IMR-90 (cell line): ENCODE measurements around the gene PDCD6IP. TPM values are rescaled to one million over a fixed set of nuclear protein-coding genes. Genes with fewer than 3 reads are reported as not detected.

Experiments
- ATAC-seq: fragments of 200-7000 bp; cut with Tn5 transposase; 2 replicates; pipeline ENCODE4 v1.9.1; 2020; ENCODE audit warnings: low read depth, mild to moderate bottlenecking, moderate library complexity
- BruUV-seq: library from RNA; stranded (reverse); fragments of 400-500 nt; replicated peaks from 2 replicates; lab custom pipeline; 2021; lab: Mats Ljungman, UMichigan
- CTCF ChIA-PET: fragments of 300-600 bp; formaldehyde crosslinking; extraction: SDS; loops from one replicate; lab custom pipeline; 2021; ENCODE audit warnings: antibody characterized with exemption; lab: Yijun Ruan, JAX
- POLR2A ChIA-PET: fragments of 300-600 bp; sonication (Branson Sonifier 250); formaldehyde crosslinking; loops from one replicate; lab custom pipeline; 2022; ENCODE audit warnings: antibody characterized with exemption; ENCODE audit not compliant: unreplicated experiment; lab: Charles Lee
- DNase-seq: peaks from one replicate; pipeline ENCODE4 v3.0.0; 2013
- H2AFZ ChIP-seq: replicated peaks from 2 replicates; pipeline ENCODE3; 2013; ENCODE audit warnings: low read length, mild to moderate bottlenecking; ENCODE audit not compliant: poor library complexity
- H2AK5ac ChIP-seq: 2 replicates; pipeline ENCODE4 v1.6.1; 2013; ENCODE audit warnings: low read depth, low read length, inconsistent platforms
- H2AK9ac ChIP-seq: replicated peaks from 2 replicates; pipeline ENCODE3; 2013; ENCODE audit warnings: mild to moderate bottlenecking, low read depth, low read length, moderate library complexity; ENCODE audit not compliant: poor library complexity
- H2BK120ac ChIP-seq: 2 replicates; pipeline ENCODE4 v1.6.1; 2013; ENCODE audit warnings: low read depth, low read length, inconsistent platforms
- H2BK15ac ChIP-seq: 3 replicates; pipeline ENCODE4 v1.6.1; 2013; ENCODE audit warnings: low read depth, low read length, inconsistent platforms
- H2BK20ac ChIP-seq: 2 replicates; pipeline ENCODE4 v1.6.1; 2013; ENCODE audit warnings: low read depth, mild to moderate bottlenecking, inconsistent platforms, low read length, moderate library complexity
- H2BK5ac ChIP-seq: 2 replicates; pipeline ENCODE4 v1.6.1; 2013; ENCODE audit warnings: mild to moderate bottlenecking, low read depth, low read length, inconsistent platforms; ENCODE audit not compliant: poor library complexity, severe bottlenecking
- H3K14ac ChIP-seq: replicated peaks from 2 replicates; pipeline ENCODE4 v1.6.1; 2013; ENCODE audit warnings: low read depth, low read length, inconsistent platforms
- H3K18ac ChIP-seq: 2 replicates; pipeline ENCODE4 v1.6.1; 2013; ENCODE audit warnings: low read depth, low read length, control low read depth
- H3K23ac ChIP-seq: 2 replicates; pipeline ENCODE4 v1.6.1; 2013; ENCODE audit warnings: low read depth, low read length, inconsistent platforms
- H3K27ac ChIP-seq: 2 replicates; pipeline ENCODE4 v1.5.1; 2013; ENCODE audit warnings: mild to moderate bottlenecking, control low read depth, low read length; ENCODE audit not compliant: insufficient read depth
- H3K27me3 ChIP-seq: 2 replicates; pipeline ENCODE4 v1.6.1; 2013; ENCODE audit warnings: low read length; ENCODE audit not compliant: control insufficient read depth, insufficient read depth
- H3K36me3 ChIP-seq: 2 replicates; pipeline ENCODE4 v1.6.1; 2013; ENCODE audit warnings: low read length, mixed read lengths; ENCODE audit not compliant: control insufficient read depth, insufficient read depth
- H3K4ac ChIP-seq: 2 replicates; pipeline ENCODE4 v1.6.1; 2013; ENCODE audit warnings: low read depth, low read length, inconsistent platforms
- H3K4me1 ChIP-seq: 2 replicates; pipeline ENCODE4 v1.6.1; 2013; ENCODE audit warnings: low read length, mixed read lengths; ENCODE audit not compliant: control insufficient read depth, insufficient read depth
- H3K4me2 ChIP-seq: 2 replicates; pipeline ENCODE4 v1.6.1; 2013; ENCODE audit warnings: low read depth, mild to moderate bottlenecking, control low read depth, low read length, moderate library complexity
- H3K4me3 ChIP-seq: 2 replicates; pipeline ENCODE4 v1.5.1; 2013; ENCODE audit warnings: low read depth, mild to moderate bottlenecking, control low read depth, low read length, moderate library complexity; ENCODE audit not compliant: insufficient read depth
- H3K56ac ChIP-seq: 2 replicates; pipeline ENCODE4 v1.6.1; 2013; ENCODE audit warnings: low read length, inconsistent platforms; ENCODE audit not compliant: insufficient read depth; ENCODE audit errors: extremely low read depth
- H3K79me1 ChIP-seq, 2 experiments: 2 replicates each; pipeline ENCODE4 v1.6.1; 2013; ENCODE audit warnings: low read length in 2 of 2, inconsistent platforms in 1 of 2, low read depth in 1 of 2
- H3K9ac ChIP-seq: 2 replicates; pipeline ENCODE4 v1.6.1; 2013; ENCODE audit warnings: low read depth, low read length, control low read depth
- H3K9me1 ChIP-seq: 2 replicates; pipeline ENCODE4 v1.6.1; 2013; ENCODE audit warnings: low read length, inconsistent platforms; ENCODE audit not compliant: insufficient read depth
- H3K9me3 ChIP-seq: 2 replicates; pipeline ENCODE4 v1.6.1; 2013; ENCODE audit warnings: low read length; ENCODE audit not compliant: control insufficient read depth, insufficient read depth
- H4K20me1 ChIP-seq: 2 replicates; pipeline ENCODE4 v1.6.1; 2013; ENCODE audit warnings: low read length, inconsistent platforms; ENCODE audit not compliant: insufficient read depth
- H4K5ac ChIP-seq: 2 replicates; pipeline ENCODE4 v1.6.1; 2013; ENCODE audit warnings: mild to moderate bottlenecking, low read depth, low read length, control low read depth
- H4K8ac ChIP-seq, 2 experiments: 2 replicates each; pipeline ENCODE4 v1.6.1; 2013; ENCODE audit warnings: low read depth in 2 of 2, low read length in 2 of 2, control low read depth in 1 of 2, inconsistent platforms in 1 of 2
- H4K91ac ChIP-seq: 2 replicates; pipeline ENCODE4 v1.6.1; 2013; ENCODE audit warnings: low read depth, low read length, inconsistent platforms; ENCODE audit not compliant: insufficient read depth
- CEBPB ChIP-seq: IDR thresholded peaks from 2 replicates; pipeline ENCODE4 v1.6.1; 2012; ENCODE audit warnings: low read depth, low read length, improper control_type of control experiment
- CHD1 ChIP-seq: IDR thresholded peaks from 2 replicates; pipeline ENCODE4 v1.6.1; 2012; ENCODE audit warnings: low read depth, low read length, improper control_type of control experiment
- MXI1 ChIP-seq: IDR thresholded peaks from 2 replicates; pipeline ENCODE4 v1.6.1; 2012; ENCODE audit warnings: low read depth, mild to moderate bottlenecking, low read length, moderate library complexity, borderline replicate concordance
- RAD21 ChIP-seq: IDR thresholded peaks from 2 replicates; pipeline ENCODE4 v1.6.1; 2012; ENCODE audit warnings: low read length, improper control_type of control experiment
- RFX5 ChIP-seq: IDR thresholded peaks from 2 replicates; pipeline ENCODE4 v1.8.0; 2012; ENCODE audit warnings: low read depth, mild to moderate bottlenecking, low read length, moderate library complexity
- SMC3 ChIP-seq: fragments of 150-350 bp; IDR thresholded peaks from 2 replicates; pipeline ENCODE4 v1.6.1; 2016; ENCODE audit warnings: low read depth, mild to moderate bottlenecking, antibody characterized with exemption, low read length, moderate library complexity
- WGBS, 2 experiments: methylation state at CpG; one replicate each; pipeline versions ENCODE4 v1.1.5 to v1.1.7; 2013; ENCODE audit warnings: missing lambda C conversion rate in 2 of 2; ENCODE audit not compliant: insufficient read length in 1 of 2; ENCODE audit errors: extremely low coverage in 2 of 2; 5-methylcytosine and 5-hydroxymethylcytosine counted together
- dilution Hi-C: fragments of 300-500 bp; cut with HindIII; formaldehyde crosslinking; loops from one replicate; pipeline ENCODE4 v1.14.3; 2018; ENCODE audit warnings: low sequenced_read_pairs; ENCODE audit not compliant: unreplicated experiment
- in situ Hi-C: fragments of 300-500 bp; cut with MboI; formaldehyde crosslinking; loops from 3 replicates; pipeline ENCODE4 v1.14.3; 2019; ENCODE audit warnings: low sequenced_read_pairs, inconsistent platforms, mixed read lengths
- intact Hi-C: fragments of 100-400 bp; cut with micrococcal nuclease; formaldehyde crosslinking; loops from 2 replicates; pipeline ENCODE4 v1.10.0; 2022
- polyA plus RNA-seq, 3 experiments: library from polyadenylated mRNA; depleted of rRNA; stranded (reverse); fragments of >200 nt; gene quantifications; 2 replicates each; pipeline ENCODE4 v1.2.3, GENCODE V29; 2012; ENCODE audit warnings: low replicate concordance in 1 of 3
- total RNA-seq: library from RNA; depleted of rRNA; stranded (reverse); fragments of >200 nt; gene quantifications from 2 replicates; pipeline ENCODE4 v1.2.3, GENCODE V29; 2012
- TF ChIP-seq, protein P1 (sequence below): conservative IDR thresholded peaks from 2 replicates; pipeline ENCODE4 v1.5.1; 2012; ENCODE audit warnings: mild to moderate bottlenecking, low read depth, low read length, improper control_type of control experiment
- TF ChIP-seq, protein P2 (sequence below): fragments of 150-350 bp; IDR thresholded peaks from 2 replicates; pipeline ENCODE4 v1.6.1; 2017; ENCODE audit warnings: mild to moderate bottlenecking, antibody characterized with exemption, low read length, low read depth

The PDCD6IP gene
- total and polyA plus RNA-seq, 2 of the 4 experiments (the other 2 are of a cell fraction) = 68.1 to 78.3 TPM

- Histone ChIP-seq H2AK9ac (no peak overlapping the region), H3K79me1 (no peaks in the 10 kb centered on the region), H3K9me3 (peaks cover 4% of the 10 kb centered on the region; the same call in 1 of the 2 replicates), H3K23ac (no peak overlapping the region), H4K5ac (no peak overlapping the region), H2BK20ac (no peak overlapping the region), H3K4me1 (no peaks in the 10 kb centered on the region), H3K27me3 (peaks cover 3% of the 10 kb centered on the region; the same call in 1 of the 2 replicates), H2BK5ac (no peak overlapping the region), H3K14ac (no peak overlapping the region), H3K4me3 (no peak overlapping the region), H3K27ac (no peak overlapping the region), H3K4me2 (no peak overlapping the region), H4K8ac (no peak overlapping the region), H3K18ac (no peak overlapping the region), H4K20me1 (no peaks in the 10 kb centered on the region), H2BK120ac (no peak overlapping the region), H2AK5ac (no peak overlapping the region), H3K9ac (no peak overlapping the region), H2AFZ (no peak overlapping the region), H2BK15ac (no peak overlapping the region), H3K56ac (no peak overlapping the region), H4K91ac (no peak overlapping the region), H3K9me1 (no peaks in the 10 kb centered on the region), H3K36me3 (no peaks in the 10 kb centered on the region), H3K4ac (no peak overlapping the region)
- TF ChIP-seq SMC3 (no peak), CEBPB (no peak), MXI1 (no peak), CHD1 (no peak), RFX5 (no peak), RAD21 (no peak)
- TF ChIP-seq, protein P1, sequence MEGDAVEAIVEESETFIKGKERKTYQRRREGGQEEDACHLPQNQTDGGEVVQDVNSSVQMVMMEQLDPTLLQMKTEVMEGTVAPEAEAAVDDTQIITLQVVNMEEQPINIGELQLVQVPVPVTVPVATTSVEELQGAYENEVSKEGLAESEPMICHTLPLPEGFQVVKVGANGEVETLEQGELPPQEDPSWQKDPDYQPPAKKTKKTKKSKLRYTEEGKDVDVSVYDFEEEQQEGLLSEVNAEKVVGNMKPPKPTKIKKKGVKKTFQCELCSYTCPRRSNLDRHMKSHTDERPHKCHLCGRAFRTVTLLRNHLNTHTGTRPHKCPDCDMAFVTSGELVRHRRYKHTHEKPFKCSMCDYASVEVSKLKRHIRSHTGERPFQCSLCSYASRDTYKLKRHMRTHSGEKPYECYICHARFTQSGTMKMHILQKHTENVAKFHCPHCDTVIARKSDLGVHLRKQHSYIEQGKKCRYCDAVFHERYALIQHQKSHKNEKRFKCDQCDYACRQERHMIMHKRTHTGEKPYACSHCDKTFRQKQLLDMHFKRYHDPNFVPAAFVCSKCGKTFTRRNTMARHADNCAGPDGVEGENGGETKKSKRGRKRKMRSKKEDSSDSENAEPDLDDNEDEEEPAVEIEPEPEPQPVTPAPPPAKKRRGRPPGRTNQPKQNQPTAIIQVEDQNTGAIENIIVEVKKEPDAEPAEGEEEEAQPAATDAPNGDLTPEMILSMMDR = no peak
- TF ChIP-seq, protein P2, sequence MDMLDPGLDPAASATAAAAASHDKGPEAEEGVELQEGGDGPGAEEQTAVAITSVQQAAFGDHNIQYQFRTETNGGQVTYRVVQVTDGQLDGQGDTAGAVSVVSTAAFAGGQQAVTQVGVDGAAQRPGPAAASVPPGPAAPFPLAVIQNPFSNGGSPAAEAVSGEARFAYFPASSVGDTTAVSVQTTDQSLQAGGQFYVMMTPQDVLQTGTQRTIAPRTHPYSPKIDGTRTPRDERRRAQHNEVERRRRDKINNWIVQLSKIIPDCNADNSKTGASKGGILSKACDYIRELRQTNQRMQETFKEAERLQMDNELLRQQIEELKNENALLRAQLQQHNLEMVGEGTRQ = no peak
- WGBS, 2 experiments = no CpG with 5 or more reads among the region's 2 CpGs
- dilution Hi-C loops = no loop called here
- ATAC-seq (no peak), DNase-seq (no peak)
- in situ Hi-C loops = no loop called here
- POLR2A ChIA-PET = no interaction called here
- intact Hi-C loops = no loop called here
- BruUV-seq = no TSS peak
- CTCF ChIA-PET = interaction anchor here (1.6 kb wide), 1 partner anchor 29 kb away, joined by 3 read pairs; no protein-coding TSS in a partner anchor
These were observed 39.6 kb upstream of the PDCD6IP start for GRCh38 chr3:33758864-33759263.
